HepG2 (cell line): ENCODE data around the gene STAMBPL1. TPM values are rescaled to one million over a fixed set of nuclear protein-coding genes. Genes with fewer than 3 reads are reported as not detected.

ENCODE experiments used
- ATAC-seq: fragments of 200-7000 bp; cut with Tn5 transposase; 3 replicates; pipeline ENCODE4 v1.9.1; 2020; ENCODE audit warnings: mild to moderate bottlenecking, moderate library complexity
- BruUV-seq: library from RNA; stranded (reverse); fragments of 400-500 nt; replicated peaks from 2 replicates; lab custom pipeline; 2021; lab: Mats Ljungman, UMichigan
- CTCF ChIA-PET: fragments of 300-600 bp; formaldehyde crosslinking; extraction: SDS; loops from one replicate; lab custom pipeline; 2021; ENCODE audit warnings: low total read pairs, inconsistent platforms, low intra/inter-chr PET ratio; lab: Yijun Ruan, JAX
- POLR2A ChIA-PET: fragments of 350-600 bp; sonication (Branson Sonifier 250); formaldehyde crosslinking; loops from one replicate; lab custom pipeline; 2020; ENCODE audit warnings: antibody characterized with exemption, inconsistent platforms; lab: Yijun Ruan, JAX
- DNase-seq: peaks from one replicate; pipeline ENCODE4 v3.0.0-alpha.2; 2015; ENCODE audit warnings: low spot score
- FAIRE-seq: peaks from 3 replicates; lab custom pipeline; 2011; peaks lifted over from hg19 to GRCh38; lab: Jason Lieb, UNC
- H2AFZ ChIP-seq: one replicate; pipeline ENCODE4 v1.6.1; 2011; ENCODE audit warnings: low read length, inconsistent platforms
- H3K27ac ChIP-seq: fragments of 300-600 bp; 3 replicates; pipeline ENCODE4 v1.8.0; 2011; ENCODE audit warnings: mixed run types, mild to moderate bottlenecking, mixed read lengths, low read length, inconsistent platforms; ENCODE audit not compliant: insufficient read depth; ENCODE audit errors: extremely low read length
- H3K27me3 ChIP-seq, 2 experiments: fragments of 200-600 bp in 1 of 2; 2 replicates in 1 of 2; 3 replicates in 1 of 2; pipeline versions ENCODE4 v1.6.0 to v1.8.0; 2011; ENCODE audit warnings: low read length in 2 of 2, mild to moderate bottlenecking in 2 of 2, moderate library complexity in 2 of 2, inconsistent platforms in 1 of 2; ENCODE audit not compliant: insufficient read depth in 2 of 2, control insufficient read depth in 1 of 2
- H3K36me3 ChIP-seq, 2 experiments: fragments of 200-600 bp in 1 of 2; replicated peaks in 1 of 2; 2 replicates in 1 of 2; 3 replicates in 1 of 2; pipeline versions ENCODE4 v1.5.1 to v1.8.0; 2011; ENCODE audit warnings: low read length in 2 of 2, inconsistent platforms in 1 of 2; ENCODE audit not compliant: insufficient read depth in 2 of 2, control insufficient read depth in 1 of 2
- H3K4me1 ChIP-seq: 2 replicates; pipeline ENCODE4 v1.5.1; 2012; ENCODE audit warnings: low read length, inconsistent platforms; ENCODE audit not compliant: insufficient read depth
- H3K4me2 ChIP-seq: 2 replicates; pipeline ENCODE4 v1.6.0; 2011; ENCODE audit warnings: low read depth, low read length, inconsistent platforms
- H3K4me3 ChIP-seq, 3 experiments: fragments of 200-600 bp in 1 of 3; sonication (generic), shearing (Covaris generic) in 1 of 3; replicated peaks in 1 of 3; 2 replicates each; pipeline ENCODE4 v1.5.1; 2011 to 2016; ENCODE audit warnings: low read length in 3 of 3, inconsistent platforms in 2 of 3, low read depth in 2 of 3, mild to moderate bottlenecking in 2 of 3, control low read depth in 1 of 3, mixed read lengths in 1 of 3; ENCODE audit not compliant: insufficient read depth in 1 of 3
- H3K79me2 ChIP-seq: one replicate; pipeline ENCODE4 v1.6.1; 2011; ENCODE audit warnings: low read length, inconsistent platforms; ENCODE audit not compliant: insufficient read depth
- H3K9ac ChIP-seq: 2 replicates; pipeline ENCODE4 v1.6.0; 2011; ENCODE audit warnings: mild to moderate bottlenecking, low read depth, low read length, inconsistent platforms; ENCODE audit not compliant: insufficient read depth
- H3K9me3 ChIP-seq: 2 replicates; pipeline ENCODE4 v1.5.1; 2012; ENCODE audit warnings: mild to moderate bottlenecking, low read length
- H4K20me1 ChIP-seq: 2 replicates; pipeline ENCODE4 v1.6.0; 2011; ENCODE audit warnings: inconsistent platforms, mild to moderate bottlenecking, low read length, moderate library complexity; ENCODE audit not compliant: insufficient read depth
- ARID5B ChIP-seq: IDR thresholded peaks from 2 replicates; pipeline ENCODE4 v1.4.0; 2020; ENCODE audit warnings: mild to moderate bottlenecking, missing genetic modification reagents
- FOXA3 ChIP-seq: IDR thresholded peaks from 2 replicates; pipeline ENCODE4 v1.6.1; 2016; ENCODE audit warnings: missing genetic modification reagents, missing compliant biosample characterization
- HHEX ChIP-seq: IDR thresholded peaks from 2 replicates; pipeline ENCODE4 v1.6.1; 2016; ENCODE audit warnings: control low read depth
- STAG1 ChIP-seq: sonication (generic); formaldehyde crosslinking; IDR thresholded peaks from 2 replicates; pipeline ENCODE4 v1.4.0; 2020; ENCODE audit warnings: missing genetic modification reagents
- XRCC5 ChIP-seq: fragments of 200-400 bp; formaldehyde crosslinking; optimal IDR thresholded peaks from 2 replicates; pipeline ENCODE3; 2017; ENCODE audit warnings: mild to moderate bottlenecking, low read length
- ZBTB46 ChIP-seq: sonication (generic); formaldehyde crosslinking; IDR thresholded peaks from 2 replicates; pipeline ENCODE4 v1.4.0; 2020; ENCODE audit warnings: mild to moderate bottlenecking, missing genetic modification reagents, borderline replicate concordance
- ZNF354B ChIP-seq: sonication (generic); formaldehyde crosslinking; IDR thresholded peaks from 2 replicates; pipeline ENCODE4 v1.8.0; 2022; ENCODE audit warnings: mild to moderate bottlenecking, missing genetic modification reagents
- ZNF564 ChIP-seq: sonication (generic); formaldehyde crosslinking; IDR thresholded peaks from 2 replicates; pipeline ENCODE4 v1.8.1; 2023; ENCODE audit warnings: mild to moderate bottlenecking, missing genetic modification reagents
- ZNF709 ChIP-seq: sonication (generic); formaldehyde crosslinking; IDR thresholded peaks from 2 replicates; pipeline ENCODE4 v1.5.0; 2020; ENCODE audit warnings: mild to moderate bottlenecking, missing genetic modification reagents
- ZNF720 ChIP-seq: sonication (generic); formaldehyde crosslinking; IDR thresholded peaks from 2 replicates; pipeline ENCODE4 v1.4.0; 2020; ENCODE audit warnings: missing genetic modification reagents
- ZNF75D ChIP-seq: sonication (generic); formaldehyde crosslinking; IDR thresholded peaks from 2 replicates; pipeline ENCODE4 v1.8.1; 2023; ENCODE audit warnings: missing genetic modification reagents, mild to moderate bottlenecking, borderline replicate concordance
- ZNF784 ChIP-seq: sonication (generic); formaldehyde crosslinking; IDR thresholded peaks from 2 replicates; pipeline ENCODE4 v1.5.1; 2020; ENCODE audit warnings: missing genetic modification reagents, mild to moderate bottlenecking, borderline replicate concordance
- WGBS: methylation state at CpG from one replicate; pipeline ENCODE4 v1.1.6; 2017; ENCODE audit warnings: low lambda C conversion rate; 5-methylcytosine and 5-hydroxymethylcytosine counted together
- in situ Hi-C: cut with HindIII; loops from 2 replicates; pipeline ENCODE4 v1.10.0; 2017; ENCODE audit warnings: low pct_unique_long_range_greater_than_20kb; ENCODE audit not compliant: extremely low pct_ligation_motif_present
- intact Hi-C: fragments of 100-400 bp; cut with micrococcal nuclease; formaldehyde crosslinking; loops from one replicate; pipeline ENCODE4 v1.10.0; 2022; ENCODE audit not compliant: unreplicated experiment
- polyA plus RNA-seq, 8 experiments: library from polyadenylated mRNA; depleted of rRNA in 3 of 8; stranded (reverse) in 7 of 8; unstranded in 1 of 8; fragments of >200 nt; fragmentation: Illumina TruSeq in 4 of 8; extraction: Trizol in 4 of 8; gene quantifications; 2 replicates each; pipeline versions ENCODE4 v1.2.1 to v1.2.3, GENCODE V29; 2011 to 2016; ENCODE audit warnings: low read depth in 4 of 8, missing spikeins in 1 of 8, mixed read lengths in 1 of 8; ENCODE audit not compliant: insufficient read depth in 1 of 8
- total RNA-seq, 5 experiments: library from RNA; depleted of rRNA; stranded (reverse); fragments of >200 nt; fragmentation: Illumina TruSeq; extraction: Trizol; gene quantifications; 2 replicates each; pipeline ENCODE4 v1.2.3, GENCODE V29; 2016; ENCODE audit warnings: low read depth in 1 of 5
- TF ChIP-seq, protein P1 (sequence below): sonication (generic); formaldehyde crosslinking; IDR thresholded peaks from 2 replicates; pipeline ENCODE4 v1.8.0; 2022; ENCODE audit warnings: missing genetic modification reagents, mild to moderate bottlenecking, moderate library complexity, borderline replicate concordance

Gene STAMBPL1
- total and polyA plus RNA-seq, 2 of the 13 experiments (the other 11 are each of a cell fraction or from before 2014, with no cell fraction given) = 1.4 to 1.5 TPM

GRCh38 chr10:88941026-88941425, 61.0 kb downstream of the STAMBPL1 start (continued):
- TF ChIP-seq, protein P1, sequence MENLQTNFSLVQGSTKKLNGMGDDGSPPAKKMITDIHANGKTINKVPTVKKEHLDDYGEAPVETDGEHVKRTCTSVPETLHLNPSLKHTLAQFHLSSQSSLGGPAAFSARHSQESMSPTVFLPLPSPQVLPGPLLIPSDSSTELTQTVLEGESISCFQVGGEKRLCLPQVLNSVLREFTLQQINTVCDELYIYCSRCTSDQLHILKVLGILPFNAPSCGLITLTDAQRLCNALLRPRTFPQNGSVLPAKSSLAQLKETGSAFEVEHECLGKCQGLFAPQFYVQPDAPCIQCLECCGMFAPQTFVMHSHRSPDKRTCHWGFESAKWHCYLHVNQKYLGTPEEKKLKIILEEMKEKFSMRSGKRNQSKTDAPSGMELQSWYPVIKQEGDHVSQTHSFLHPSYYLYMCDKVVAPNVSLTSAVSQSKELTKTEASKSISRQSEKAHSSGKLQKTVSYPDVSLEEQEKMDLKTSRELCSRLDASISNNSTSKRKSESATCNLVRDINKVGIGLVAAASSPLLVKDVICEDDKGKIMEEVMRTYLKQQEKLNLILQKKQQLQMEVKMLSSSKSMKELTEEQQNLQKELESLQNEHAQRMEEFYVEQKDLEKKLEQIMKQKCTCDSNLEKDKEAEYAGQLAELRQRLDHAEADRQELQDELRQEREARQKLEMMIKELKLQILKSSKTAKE (CRISPR knock-in tag) = no peak

- Histone ChIP-seq H3K4me3 (no peak overlapping the region), H3K36me3 (peaks cover 1 to 3% of the 10 kb centered on the region in 2 experiments; a peak in 1 of 5 replicates), H3K4me2 (no peak overlapping the region), H4K20me1 (no peaks in the 10 kb centered on the region), H2AFZ (no peak overlapping the region), H3K79me2 (no peaks in the 10 kb centered on the region), H3K4me1 (no peaks in the 10 kb centered on the region), H3K9me3 (no peaks in the 10 kb centered on the region), H3K27me3 (no peaks in the 10 kb centered on the region), H3K27ac (no peak overlapping the region), H3K9ac (no peak overlapping the region)
- FAIRE-seq = no peak
- no peak for TF ChIP-seq ZNF784
- TF ChIP-seq XRCC5 = no peak
- TF ChIP-seq ZNF564 (CRISPR knock-in tag) = no peak
- no peak for TF ChIP-seq ZNF709 (CRISPR knock-in tag)
- TF ChIP-seq ZNF354B (CRISPR knock-in tag) = no peak
- TF ChIP-seq STAG1 (CRISPR knock-in tag) = no peak
- TF ChIP-seq FOXA3 (CRISPR knock-in tag) = no peak
- TF ChIP-seq ZNF720 (CRISPR knock-in tag) = no peak
- TF ChIP-seq ARID5B (CRISPR knock-in tag) = no peak
- no peak for TF ChIP-seq ZNF75D (CRISPR knock-in tag)
- TF ChIP-seq ZBTB46 (CRISPR knock-in tag) = no peak
- no peak for TF ChIP-seq HHEX
- no peak for DNase-seq
- ATAC-seq = no peak
- CTCF ChIA-PET = no interaction called here
- in situ Hi-C loops = no loop called here
- intact Hi-C loops = no loop called here
- POLR2A ChIA-PET = no interaction called here
- WGBS = 85% methylated on average over 3 of the region's 3 CpGs
- BruUV-seq = no TSS peak
Observed at GRCh38 chr10:88943778-88944177, 63.7 kb downstream of the STAMBPL1 start.
